Aorta (tissue), 5 donors: ENCODE measurements around the gene WEE1. TPM values are rescaled to one million over a fixed set of nuclear protein-coding genes. Genes with fewer than 3 reads are reported as not detected.

ENCODE experiments used
- ATAC-seq: fragments of 200-7000 bp; cut with Tn5 transposase; one replicate; pipeline ENCODE4 v1.9.1; 2022; ENCODE audit warnings: moderate library complexity; ENCODE audit not compliant: low FRiP score
- DNase-seq, 2 donors: peaks; one replicate each; pipeline ENCODE4 v3.0.0-alpha.2; 2020
- H3K27ac ChIP-seq, 2 donors: one replicate each; pipeline ENCODE4 v1.5.1; 2013; ENCODE audit warnings: low read length in 2 of 2, mild to moderate bottlenecking in 2 of 2, moderate library complexity in 2 of 2, control low read depth in 1 of 2, inconsistent platforms in 1 of 2, low read depth in 1 of 2
- H3K27me3 ChIP-seq, 2 donors: one replicate each; pipeline ENCODE4 v1.6.1; 2013; ENCODE audit warnings: control low read depth in 1 of 2, low read length in 1 of 2, mild to moderate bottlenecking in 1 of 2, moderate library complexity in 1 of 2; ENCODE audit not compliant: insufficient read depth in 2 of 2, control insufficient read depth in 1 of 2
- H3K36me3 ChIP-seq, 2 donors: one replicate each; pipeline ENCODE4 v1.6.1; 2013; ENCODE audit warnings: control low read depth in 1 of 2, low read length in 1 of 2, mild to moderate bottlenecking in 1 of 2; ENCODE audit not compliant: insufficient read depth in 2 of 2, control insufficient read depth in 1 of 2
- H3K4me1 ChIP-seq, 2 donors: one replicate each; pipeline ENCODE4 v1.6.1; 2013; ENCODE audit warnings: low read length in 2 of 2, control low read depth in 1 of 2, mild to moderate bottlenecking in 1 of 2, moderate library complexity in 1 of 2; ENCODE audit not compliant: insufficient read depth in 2 of 2, control insufficient read depth in 1 of 2
- H3K4me3 ChIP-seq, 2 donors: one replicate each; pipeline ENCODE4 v1.5.1; 2013; ENCODE audit warnings: low read length in 2 of 2, control low read depth in 1 of 2, mild to moderate bottlenecking in 1 of 2
- H3K9me3 ChIP-seq: one replicate; pipeline ENCODE4 v1.6.1; 2013; ENCODE audit warnings: mild to moderate bottlenecking, low read length; ENCODE audit not compliant: control insufficient read depth
- WGBS, 2 donors: extraction: QIAGEN DNeasy Blood & Tissue Kit; methylation state at CpG; one replicate each; pipeline ENCODE4 v1.1.7; 2013; 5-methylcytosine and 5-hydroxymethylcytosine counted together
- intact Hi-C, 2 donors: fragments of 100-400 bp; cut with DNase I; formaldehyde crosslinking; loops; one replicate each; pipeline versions ENCODE4 v1.14.2 to v1.15.0; 2022
- polyA plus RNA-seq, 2 donors: library from polyadenylated mRNA; stranded (reverse); fragments of 200-250 nt; gene quantifications; one replicate each; pipeline ENCODE4 v1.2.3, GENCODE V29; 2013
- total RNA-seq, 2 donors: library from RNA; stranded (reverse); fragmentation: NEBNext Ultra II Directional; extraction: Animal tissue kit (Norgen Biotek cat#: 25700); gene quantifications; one replicate each; pipeline ENCODE4 v1.2.1, GENCODE V29; 2021
- donor health status: healthy with polysubstance abuse.
- donor health status: Bipolar disorder and iron deficiency.
- donor health status: DM: no; HTN: no; CAD: no.
- donor health status: DM: no; HTN: no; CAD: no.
- donor health status: DM: yes; HTN: yes; CAD: no.

WEE1 gene
- total and polyA plus RNA-seq, 4 donors = 9.3 to 41.3 (median 24.2) TPM

DNA sequence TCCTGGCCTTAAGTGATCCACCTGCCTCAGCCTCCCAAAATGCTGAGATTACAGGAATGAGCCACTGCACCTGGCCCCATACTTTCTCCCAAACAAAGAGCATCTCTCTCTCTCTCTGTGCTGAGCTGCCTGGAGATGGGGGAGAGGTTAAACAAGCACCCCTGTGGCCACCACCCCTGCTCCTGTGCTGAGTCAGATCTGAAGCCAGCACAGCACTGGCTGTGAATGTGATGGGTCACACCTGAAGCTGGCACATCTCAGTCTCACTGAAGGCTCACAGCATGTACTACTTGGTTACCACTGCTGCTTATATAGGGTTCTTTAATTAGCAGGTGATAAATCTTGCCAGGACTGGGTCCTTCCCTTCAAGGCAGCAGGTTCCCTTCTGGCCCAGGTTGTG, 10.8 kb upstream of the WEE1 start:
- no peak for DNase-seq
- Histone ChIP-seq H3K4me1 (no peaks in the 10 kb centered on the region), H3K4me3 (no peak overlapping the region), H3K36me3 (no peaks in the 10 kb centered on the region), H3K9me3 (no peaks in the 10 kb centered on the region), H3K27me3 (no peaks in the 10 kb centered on the region), H3K27ac (no peak overlapping the region)
- no peak for ATAC-seq
- intact Hi-C loops = no loop called here

DNA sequence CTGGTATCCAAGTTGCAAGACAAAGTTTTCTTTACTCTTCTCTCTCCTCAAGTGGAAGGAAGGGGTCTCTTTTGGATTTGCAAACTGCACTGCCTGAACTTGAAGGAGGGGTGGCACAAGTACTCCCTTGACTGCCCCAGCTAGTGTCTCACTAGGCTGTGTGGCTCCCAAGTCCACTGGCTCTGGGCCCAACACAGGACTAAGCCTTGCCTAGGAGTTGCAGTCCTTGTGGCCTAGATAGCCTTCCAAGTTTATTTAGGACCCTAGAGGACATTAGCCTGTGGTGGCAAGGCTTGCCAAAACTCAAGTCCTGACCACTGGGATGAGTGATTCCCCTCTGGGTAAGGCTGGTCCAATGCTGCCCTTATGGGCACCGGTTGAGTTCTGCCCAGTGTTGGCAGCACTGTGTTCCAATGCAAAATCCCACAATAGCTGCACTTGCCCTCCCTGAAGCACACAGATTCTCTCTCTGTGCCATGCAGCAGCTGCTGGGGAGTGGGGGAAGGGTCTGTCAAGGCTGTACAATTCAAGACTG, 10.2 kb upstream of the WEE1 start:
- no peak for ATAC-seq
- no peaks in the 10 kb centered on the region for H3K9me3 ChIP-seq
- H3K36me3 ChIP-seq = no peaks in the 10 kb centered on the region
- DNase-seq = no peak
- no peaks in the 10 kb centered on the region for H3K4me1 ChIP-seq
- 68 to 80% methylated on average over 1 of the region's 1 CpG for WGBS, 2 donors
- H3K4me3 ChIP-seq = no peak overlapping the region
- no peaks in the 10 kb centered on the region for H3K27me3 ChIP-seq
- intact Hi-C loops = no loop called here
- H3K27ac ChIP-seq = no peak overlapping the region

DNA sequence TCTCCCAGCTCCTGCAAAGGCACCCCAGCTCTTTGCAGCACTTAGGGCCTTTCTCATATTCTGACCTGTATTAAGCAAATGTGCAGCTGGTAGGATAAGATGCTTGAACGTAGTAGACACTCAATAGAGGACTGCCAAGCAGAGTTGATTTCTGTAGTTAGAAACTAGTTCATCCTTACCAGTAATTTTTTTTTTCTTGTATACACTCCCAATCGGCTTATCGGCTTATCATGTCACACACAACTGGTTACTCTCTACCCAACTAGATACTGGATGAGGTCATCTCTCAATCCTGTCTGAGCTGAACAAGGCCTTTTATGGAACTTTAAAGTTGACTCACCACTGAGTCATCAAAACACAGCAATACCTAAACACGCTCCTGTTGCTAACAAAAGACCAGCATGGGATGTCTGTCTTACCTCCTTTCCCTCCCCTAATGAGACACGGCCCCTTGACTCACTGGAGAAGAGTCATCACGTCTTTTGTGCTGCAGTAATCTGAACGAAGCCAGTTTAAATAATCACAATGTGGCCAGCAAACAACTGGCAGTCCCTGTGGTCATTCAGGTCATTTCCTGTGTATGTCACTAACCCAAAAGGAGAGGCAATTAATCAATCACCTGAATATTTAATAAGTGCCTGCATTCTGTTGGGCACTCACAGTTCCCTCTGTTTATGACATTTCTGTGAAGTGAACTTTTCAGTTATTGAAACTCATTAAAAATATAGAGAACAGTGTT, 7.5 kb upstream of the WEE1 start:
- H3K4me1 ChIP-seq = no peaks in the 10 kb centered on the region
- H3K9me3 ChIP-seq = no peaks in the 10 kb centered on the region
- H3K27me3 ChIP-seq = no peaks in the 10 kb centered on the region
- DNase-seq (peak in 1 of 2 donors; percentile 68), ATAC-seq (peak; percentile 87)
- H3K36me3 ChIP-seq = no peaks in the 10 kb centered on the region
- WGBS, 2 donors = 3% methylated on average over 7 of the region's 7 CpGs
- intact Hi-C loops = no loop called here
- peak overlapping the region; percentile 92 to 98 for H3K27ac ChIP-seq
- H3K4me3 ChIP-seq = no peak overlapping the region

DNA sequence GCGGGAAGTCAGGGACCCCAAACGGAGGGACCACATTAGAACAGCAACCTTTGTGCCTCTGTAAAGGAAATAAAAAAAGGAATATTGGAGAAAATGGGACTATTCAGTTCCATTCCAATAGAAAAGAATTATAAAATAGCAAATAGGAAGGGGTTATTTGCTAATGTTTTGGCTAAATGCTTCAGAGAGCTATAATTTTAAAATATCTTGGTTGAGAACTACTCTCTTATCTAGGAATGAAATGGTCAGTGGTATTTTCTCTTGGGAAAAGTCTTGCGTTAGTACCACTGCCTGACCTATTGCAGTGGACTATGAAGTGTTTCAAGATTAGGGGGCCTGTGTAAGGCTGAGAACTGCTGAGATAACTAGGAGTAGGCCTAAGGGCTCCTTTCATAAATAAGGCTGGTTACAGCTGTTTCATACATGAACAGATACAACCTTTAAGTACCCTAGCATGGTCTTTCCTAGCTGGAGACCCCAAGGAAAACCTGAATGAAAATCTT, 6.9 kb upstream of the WEE1 start:
- ATAC-seq = peak; percentile 77
- DNase-seq = no peak
- Histone ChIP-seq H3K27ac (peak overlapping the region; percentile 85 to 98), H3K27me3 (no peaks in the 10 kb centered on the region), H3K36me3 (no peaks in the 10 kb centered on the region), H3K4me3 (no peak overlapping the region), H3K4me1 (no peaks in the 10 kb centered on the region), H3K9me3 (no peaks in the 10 kb centered on the region)
- intact Hi-C loops = no loop called here
- WGBS, 2 donors = 41 to 42% methylated on average over 3 of the region's 3 CpGs

DNA sequence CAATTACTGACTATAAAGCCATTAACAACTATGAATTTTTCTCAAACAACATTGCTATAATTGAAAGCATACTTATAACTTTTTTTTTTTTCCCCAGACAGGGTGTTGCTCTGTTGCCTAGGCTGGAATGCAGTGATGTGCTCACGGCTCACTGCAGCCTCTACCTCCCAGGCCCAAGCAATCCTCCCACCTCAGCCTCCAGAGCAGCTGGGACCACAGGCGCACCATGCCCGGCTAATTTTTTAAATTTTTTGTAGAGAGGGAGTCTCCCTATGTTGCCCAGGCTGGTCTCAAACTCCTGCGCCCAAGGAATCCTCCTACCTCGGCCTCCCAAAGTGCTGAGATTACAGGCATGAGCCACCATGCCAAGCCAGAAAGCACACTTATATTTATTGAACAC, 6.1 kb upstream of the WEE1 start:
- H3K27ac ChIP-seq = peak overlapping the region in 1 of 2 donors; percentile 73
- 91 to 92% methylated on average over 5 of the region's 5 CpGs for WGBS, 2 donors
- no peaks in the 10 kb centered on the region for H3K36me3 ChIP-seq
- H3K4me3 ChIP-seq = no peak overlapping the region
- H3K4me1 ChIP-seq = no peaks in the 10 kb centered on the region
- H3K27me3 ChIP-seq = no peaks in the 10 kb centered on the region
- H3K9me3 ChIP-seq = no peaks in the 10 kb centered on the region
- intact Hi-C loops = no loop called here
- ATAC-seq (no peak), DNase-seq (no peak)

DNA sequence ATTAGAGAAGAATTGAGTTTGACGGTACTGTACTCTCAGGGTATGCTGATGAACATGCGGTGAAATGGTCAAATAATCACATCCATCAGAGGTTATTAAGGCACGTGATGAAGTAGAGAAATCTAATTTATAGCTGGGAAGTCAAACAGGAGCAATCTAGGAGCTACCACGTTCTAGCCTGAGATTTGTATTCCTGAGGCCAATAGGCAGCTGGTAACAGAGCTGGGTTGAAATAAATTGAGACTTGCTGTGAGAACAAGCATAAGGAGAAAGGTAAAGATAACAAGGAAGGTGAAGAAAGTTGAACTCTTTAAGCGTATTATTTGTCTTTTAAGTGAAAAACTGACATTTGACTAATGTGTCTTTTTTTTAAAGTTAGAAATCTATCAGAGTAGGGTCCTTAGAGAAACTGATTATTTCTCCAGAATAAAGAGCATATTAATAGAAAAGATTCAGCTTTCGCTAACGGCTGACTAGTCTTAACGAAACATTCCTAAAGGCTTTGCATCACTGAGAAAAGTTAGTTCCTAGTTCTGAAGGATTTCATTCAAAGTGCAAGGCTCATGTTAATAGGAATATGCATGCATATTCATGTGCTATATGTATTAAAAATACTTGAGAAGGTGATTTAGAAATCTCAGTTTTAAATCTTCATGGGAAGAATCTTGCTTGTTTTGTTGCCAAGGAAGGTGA, 5.2 kb upstream of the WEE1 start:
- WGBS, 2 donors = 31% methylated on average over 8 of the region's 8 CpGs
- intact Hi-C loops = no loop called here
- no peaks in the 10 kb centered on the region for H3K9me3 ChIP-seq
- H3K4me3 ChIP-seq = no peak overlapping the region
- no peaks in the 10 kb centered on the region for H3K36me3 ChIP-seq
- no peaks in the 10 kb centered on the region for H3K4me1 ChIP-seq
- H3K27me3 ChIP-seq = no peaks in the 10 kb centered on the region
- ATAC-seq (no peak), DNase-seq (no peak)
- H3K27ac ChIP-seq = peak overlapping the region; percentile 85 to 93

DNA sequence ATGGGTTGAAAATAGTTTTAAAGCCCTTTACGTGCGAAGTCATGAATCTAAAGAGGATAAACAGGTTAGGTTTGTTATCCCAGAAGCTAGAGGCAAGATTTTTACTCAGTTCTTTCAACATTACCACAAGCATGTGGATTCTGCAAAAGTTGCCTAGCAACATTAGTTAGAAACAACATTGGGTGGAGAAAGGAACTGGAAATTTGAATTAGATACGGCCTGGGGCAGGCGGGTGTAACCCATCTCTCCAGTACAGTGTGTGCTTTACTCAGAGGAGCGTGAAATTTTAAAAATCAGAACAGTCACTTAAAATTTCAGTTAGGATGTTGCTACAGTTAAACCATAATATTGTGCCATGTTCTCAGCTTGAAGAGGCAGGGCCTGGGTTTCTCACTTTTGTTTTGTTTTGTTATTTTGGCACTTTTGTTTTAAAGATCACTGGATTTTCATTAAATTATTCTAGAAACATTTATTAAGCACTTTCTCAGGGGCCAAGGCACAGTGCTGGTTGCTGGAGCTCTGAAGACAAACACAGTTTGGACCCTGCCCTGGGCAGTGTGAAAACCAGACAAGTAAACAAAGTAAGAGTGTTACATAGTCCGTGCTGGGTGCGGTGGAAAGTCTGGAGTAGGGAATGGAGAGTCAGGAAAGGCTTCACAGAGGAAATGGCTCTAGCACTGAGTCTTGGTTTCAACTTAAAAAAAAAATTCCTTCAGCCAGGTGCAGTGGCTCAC, 4.4 kb upstream of the WEE1 start:
- no peaks in the 10 kb centered on the region for H3K36me3 ChIP-seq
- DNase-seq (peak in 1 of 2 donors; percentile 63), ATAC-seq (peak; percentile 67)
- H3K4me3 ChIP-seq = no peak overlapping the region
- intact Hi-C loops = no loop called here
- H3K27me3 ChIP-seq = no peaks in the 10 kb centered on the region
- WGBS, 2 donors = 2 to 4% methylated on average over 7 of the region's 7 CpGs
- no peaks in the 10 kb centered on the region for H3K9me3 ChIP-seq
- H3K27ac ChIP-seq = peak overlapping the region; percentile 85 to 97
- no peaks in the 10 kb centered on the region for H3K4me1 ChIP-seq

DNA sequence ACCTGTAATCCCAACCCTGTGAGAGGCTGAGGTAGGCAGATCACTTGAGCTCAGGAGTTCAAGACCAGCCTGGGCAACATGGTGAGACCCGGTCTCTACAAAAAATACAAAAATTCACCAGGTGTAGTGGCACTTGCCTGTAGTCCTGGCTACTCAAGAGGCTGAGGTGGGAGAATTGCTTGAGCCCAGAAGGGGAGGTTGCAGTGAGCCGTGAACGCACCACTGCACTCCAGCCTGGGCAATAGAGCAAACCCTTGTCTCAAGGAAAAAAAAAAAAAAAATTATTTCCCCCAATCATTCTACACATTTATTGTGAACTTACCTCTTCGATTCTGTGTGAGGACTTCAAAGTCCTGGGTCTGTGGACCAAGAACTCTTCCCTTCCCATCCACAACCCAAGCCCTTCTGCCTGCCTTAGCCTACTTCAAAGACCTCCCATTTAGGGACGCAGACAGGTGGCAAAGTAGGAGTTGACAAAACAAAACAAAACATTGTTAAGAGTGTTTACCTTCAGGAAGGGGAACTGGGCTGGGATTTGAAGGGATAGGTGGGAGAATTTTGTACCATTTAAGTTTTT, 3.8 kb upstream of the WEE1 start:
- Histone ChIP-seq H3K4me1 (no peaks in the 10 kb centered on the region), H3K27me3 (no peaks in the 10 kb centered on the region), H3K9me3 (no peaks in the 10 kb centered on the region), H3K36me3 (no peaks in the 10 kb centered on the region), H3K27ac (peak overlapping the region; percentile 73 to 97), H3K4me3 (no peak overlapping the region)
- ATAC-seq (no peak), DNase-seq (no peak)
- 91% methylated on average over 5 of the region's 5 CpGs for WGBS, 2 donors
- intact Hi-C loops = loop anchor here in 1 of 2 donors (5.0 kb wide), 1 partner anchor 42 kb away; no protein-coding TSS in a partner anchor
